H1 (cell line): Measurements from ENCODE around the gene NGFR. TPM values are rescaled to one million over a fixed set of nuclear protein-coding genes. Genes with fewer than 3 reads are reported as not detected.

Experiments used
- RNF2 ChIP-seq: fragments of 200-900, 300-1000 bp; sonication (generic); IDR thresholded peaks from 2 replicates; pipeline ENCODE4 v1.7.1; 2016; ENCODE audit warnings: borderline replicate concordance, low read depth, mild to moderate bottlenecking, antibody characterized with exemption, low read length; ENCODE audit not compliant: poor library complexity, severe bottlenecking; ENCODE audit errors: missing control alignments
- polyA plus RNA-seq, 7 experiments: library from polyadenylated mRNA; depleted of rRNA in 3 of 7; stranded (reverse) in 5 of 7; unstranded in 2 of 7; fragments of >200 nt in 5 of 7; fragments of 200-250 nt in 2 of 7; gene quantifications; 1 replicate in 5 of 7; 2 replicates in 1 of 7; 4 replicates in 1 of 7; pipeline versions ENCODE4 v1.2.1 to v1.2.3, GENCODE V29; 2011 to 2013; ENCODE audit warnings: missing spikeins in 2 of 7, mixed read lengths in 2 of 7
- total RNA-seq: library from RNA; stranded (reverse); fragmentation: NEBNext Ultra II Directional; extraction: Animal tissue kit (Norgen Biotek cat#: 25700); gene quantifications from 2 replicates; pipeline ENCODE4 v1.2.1, GENCODE V29; 2021
- TF ChIP-seq, protein P1 (sequence below): IDR thresholded peaks from 2 replicates; pipeline ENCODE4 v1.6.1; 2011; ENCODE audit warnings: low read depth, mild to moderate bottlenecking, low read length; ENCODE audit not compliant: insufficient read depth
- TF ChIP-seq, protein P2 (sequence below): fragments of 300-600 bp; sonication (generic); IDR thresholded peaks from 2 replicates; pipeline ENCODE4 v1.7.1; 2012; ENCODE audit warnings: low read length, moderate library complexity, mild to moderate bottlenecking, inconsistent platforms; ENCODE audit not compliant: insufficient replicate concordance

Gene NGFR
- total and polyA plus RNA-seq, 2 of the 8 experiments (the other 6 are each of a cell fraction or from before 2014, with no cell fraction given): 8.1 to 10.3 TPM

GRCh38 chr17:49452201-49452600, 42.9 kb upstream of the NGFR start (continued):
- TF ChIP-seq, protein P1, sequence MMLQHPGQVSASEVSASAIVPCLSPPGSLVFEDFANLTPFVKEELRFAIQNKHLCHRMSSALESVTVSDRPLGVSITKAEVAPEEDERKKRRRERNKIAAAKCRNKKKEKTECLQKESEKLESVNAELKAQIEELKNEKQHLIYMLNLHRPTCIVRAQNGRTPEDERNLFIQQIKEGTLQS: no peak
- TF ChIP-seq RNF2: no peak
- TF ChIP-seq, protein P2, sequence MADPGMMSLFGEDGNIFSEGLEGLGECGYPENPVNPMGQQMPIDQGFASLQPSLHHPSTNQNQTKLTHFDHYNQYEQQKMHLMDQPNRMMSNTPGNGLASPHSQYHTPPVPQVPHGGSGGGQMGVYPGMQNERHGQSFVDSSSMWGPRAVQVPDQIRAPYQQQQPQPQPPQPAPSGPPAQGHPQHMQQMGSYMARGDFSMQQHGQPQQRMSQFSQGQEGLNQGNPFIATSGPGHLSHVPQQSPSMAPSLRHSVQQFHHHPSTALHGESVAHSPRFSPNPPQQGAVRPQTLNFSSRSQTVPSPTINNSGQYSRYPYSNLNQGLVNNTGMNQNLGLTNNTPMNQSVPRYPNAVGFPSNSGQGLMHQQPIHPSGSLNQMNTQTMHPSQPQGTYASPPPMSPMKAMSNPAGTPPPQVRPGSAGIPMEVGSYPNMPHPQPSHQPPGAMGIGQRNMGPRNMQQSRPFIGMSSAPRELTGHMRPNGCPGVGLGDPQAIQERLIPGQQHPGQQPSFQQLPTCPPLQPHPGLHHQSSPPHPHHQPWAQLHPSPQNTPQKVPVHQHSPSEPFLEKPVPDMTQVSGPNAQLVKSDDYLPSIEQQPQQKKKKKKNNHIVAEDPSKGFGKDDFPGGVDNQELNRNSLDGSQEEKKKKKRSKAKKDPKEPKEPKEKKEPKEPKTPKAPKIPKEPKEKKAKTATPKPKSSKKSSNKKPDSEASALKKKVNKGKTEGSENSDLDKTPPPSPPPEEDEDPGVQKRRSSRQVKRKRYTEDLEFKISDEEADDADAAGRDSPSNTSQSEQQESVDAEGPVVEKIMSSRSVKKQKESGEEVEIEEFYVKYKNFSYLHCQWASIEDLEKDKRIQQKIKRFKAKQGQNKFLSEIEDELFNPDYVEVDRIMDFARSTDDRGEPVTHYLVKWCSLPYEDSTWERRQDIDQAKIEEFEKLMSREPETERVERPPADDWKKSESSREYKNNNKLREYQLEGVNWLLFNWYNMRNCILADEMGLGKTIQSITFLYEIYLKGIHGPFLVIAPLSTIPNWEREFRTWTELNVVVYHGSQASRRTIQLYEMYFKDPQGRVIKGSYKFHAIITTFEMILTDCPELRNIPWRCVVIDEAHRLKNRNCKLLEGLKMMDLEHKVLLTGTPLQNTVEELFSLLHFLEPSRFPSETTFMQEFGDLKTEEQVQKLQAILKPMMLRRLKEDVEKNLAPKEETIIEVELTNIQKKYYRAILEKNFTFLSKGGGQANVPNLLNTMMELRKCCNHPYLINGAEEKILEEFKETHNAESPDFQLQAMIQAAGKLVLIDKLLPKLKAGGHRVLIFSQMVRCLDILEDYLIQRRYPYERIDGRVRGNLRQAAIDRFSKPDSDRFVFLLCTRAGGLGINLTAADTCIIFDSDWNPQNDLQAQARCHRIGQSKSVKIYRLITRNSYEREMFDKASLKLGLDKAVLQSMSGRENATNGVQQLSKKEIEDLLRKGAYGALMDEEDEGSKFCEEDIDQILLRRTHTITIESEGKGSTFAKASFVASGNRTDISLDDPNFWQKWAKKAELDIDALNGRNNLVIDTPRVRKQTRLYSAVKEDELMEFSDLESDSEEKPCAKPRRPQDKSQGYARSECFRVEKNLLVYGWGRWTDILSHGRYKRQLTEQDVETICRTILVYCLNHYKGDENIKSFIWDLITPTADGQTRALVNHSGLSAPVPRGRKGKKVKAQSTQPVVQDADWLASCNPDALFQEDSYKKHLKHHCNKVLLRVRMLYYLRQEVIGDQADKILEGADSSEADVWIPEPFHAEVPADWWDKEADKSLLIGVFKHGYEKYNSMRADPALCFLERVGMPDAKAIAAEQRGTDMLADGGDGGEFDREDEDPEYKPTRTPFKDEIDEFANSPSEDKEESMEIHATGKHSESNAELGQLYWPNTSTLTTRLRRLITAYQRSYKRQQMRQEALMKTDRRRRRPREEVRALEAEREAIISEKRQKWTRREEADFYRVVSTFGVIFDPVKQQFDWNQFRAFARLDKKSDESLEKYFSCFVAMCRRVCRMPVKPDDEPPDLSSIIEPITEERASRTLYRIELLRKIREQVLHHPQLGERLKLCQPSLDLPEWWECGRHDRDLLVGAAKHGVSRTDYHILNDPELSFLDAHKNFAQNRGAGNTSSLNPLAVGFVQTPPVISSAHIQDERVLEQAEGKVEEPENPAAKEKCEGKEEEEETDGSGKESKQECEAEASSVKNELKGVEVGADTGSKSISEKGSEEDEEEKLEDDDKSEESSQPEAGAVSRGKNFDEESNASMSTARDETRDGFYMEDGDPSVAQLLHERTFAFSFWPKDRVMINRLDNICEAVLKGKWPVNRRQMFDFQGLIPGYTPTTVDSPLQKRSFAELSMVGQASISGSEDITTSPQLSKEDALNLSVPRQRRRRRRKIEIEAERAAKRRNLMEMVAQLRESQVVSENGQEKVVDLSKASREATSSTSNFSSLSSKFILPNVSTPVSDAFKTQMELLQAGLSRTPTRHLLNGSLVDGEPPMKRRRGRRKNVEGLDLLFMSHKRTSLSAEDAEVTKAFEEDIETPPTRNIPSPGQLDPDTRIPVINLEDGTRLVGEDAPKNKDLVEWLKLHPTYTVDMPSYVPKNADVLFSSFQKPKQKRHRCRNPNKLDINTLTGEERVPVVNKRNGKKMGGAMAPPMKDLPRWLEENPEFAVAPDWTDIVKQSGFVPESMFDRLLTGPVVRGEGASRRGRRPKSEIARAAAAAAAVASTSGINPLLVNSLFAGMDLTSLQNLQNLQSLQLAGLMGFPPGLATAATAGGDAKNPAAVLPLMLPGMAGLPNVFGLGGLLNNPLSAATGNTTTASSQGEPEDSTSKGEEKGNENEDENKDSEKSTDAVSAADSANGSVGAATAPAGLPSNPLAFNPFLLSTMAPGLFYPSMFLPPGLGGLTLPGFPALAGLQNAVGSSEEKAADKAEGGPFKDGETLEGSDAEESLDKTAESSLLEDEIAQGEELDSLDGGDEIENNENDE: no peak
